Esophagus (tissue), 2 donors: ENCODE data around the gene IL17REL. TPM values are rescaled to one million over a fixed set of nuclear protein-coding genes. Genes with fewer than 3 reads are reported as not detected.

Experiments
- H3K27ac ChIP-seq, 2 donors: one replicate each; pipeline ENCODE4 v1.5.1; 2013; ENCODE audit warnings: low read depth in 2 of 2, mild to moderate bottlenecking in 2 of 2, inconsistent platforms in 1 of 2, low read length in 1 of 2, moderate library complexity in 1 of 2
- H3K27me3 ChIP-seq, 2 donors: one replicate each; pipeline ENCODE4 v1.6.1; 2013; ENCODE audit warnings: low read length in 2 of 2, control low read depth in 1 of 2, mild to moderate bottlenecking in 1 of 2; ENCODE audit not compliant: insufficient read depth in 2 of 2, control insufficient read depth in 1 of 2
- H3K36me3 ChIP-seq, 2 donors: one replicate each; pipeline ENCODE4 v1.6.1; 2013; ENCODE audit warnings: low read length in 1 of 2; ENCODE audit not compliant: control insufficient read depth in 2 of 2, insufficient read depth in 2 of 2
- H3K4me1 ChIP-seq, 2 donors: one replicate each; pipeline ENCODE4 v1.6.1; 2013; ENCODE audit warnings: low read length in 1 of 2; ENCODE audit not compliant: control insufficient read depth in 2 of 2, insufficient read depth in 2 of 2
- H3K4me3 ChIP-seq, 2 donors: one replicate each; pipeline ENCODE4 v1.5.1; 2013; ENCODE audit warnings: low read length in 2 of 2, mild to moderate bottlenecking in 2 of 2, low read depth in 1 of 2, moderate library complexity in 1 of 2
- H3K9me3 ChIP-seq, 2 donors: one replicate each; pipeline ENCODE4 v1.6.1; 2013; ENCODE audit warnings: mild to moderate bottlenecking in 2 of 2, low read depth in 1 of 2, low read length in 1 of 2, moderate library complexity in 1 of 2; ENCODE audit not compliant: control insufficient read depth in 2 of 2, insufficient read depth in 1 of 2
- WGBS, 2 donors: extraction: QIAGEN DNeasy Blood & Tissue Kit; methylation state at CpG; one replicate each; pipeline ENCODE4 v1.1.7; 2013; 5-methylcytosine and 5-hydroxymethylcytosine counted together
- polyA plus RNA-seq, 2 donors: library from polyadenylated mRNA; stranded (reverse); fragments of 200-250 nt; gene quantifications; one replicate each; pipeline ENCODE4 v1.2.3, GENCODE V29; 2013
- donor health status: healthy with polysubstance abuse.
- donor health status: Bipolar disorder and iron deficiency.

The IL17REL gene
- polyA plus RNA-seq, 2 donors = not detected

DNA sequence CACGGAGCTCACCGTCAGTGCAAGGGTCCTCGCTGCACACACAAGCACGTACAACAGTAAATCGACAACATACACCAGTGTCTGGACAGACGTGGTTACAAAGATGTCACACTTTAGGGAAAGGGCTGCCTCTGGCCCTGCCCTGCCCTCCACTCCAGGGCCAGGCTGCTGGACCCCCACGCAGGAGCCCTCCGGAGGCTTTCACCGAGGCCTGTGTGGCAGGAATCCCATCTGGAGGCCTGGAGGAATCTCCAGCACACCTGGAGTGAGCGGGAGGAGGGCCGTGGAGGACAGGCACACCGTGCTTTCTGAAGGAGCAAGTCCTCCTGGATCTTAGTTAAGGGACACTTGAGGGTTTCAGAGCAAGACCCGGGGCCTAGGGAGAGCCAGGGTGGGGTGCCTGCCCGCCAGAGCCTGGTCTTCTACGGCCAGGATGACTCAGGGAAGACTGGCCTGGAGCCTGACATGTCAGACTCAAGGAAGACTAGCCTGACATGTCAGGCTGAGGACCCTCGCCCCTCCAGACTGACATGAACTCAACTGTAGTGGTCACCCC, 54.1 kb downstream of the IL17REL start:
- Histone ChIP-seq H3K27ac (no peak overlapping the region), H3K27me3 (no peaks in the 10 kb centered on the region), H3K4me1 (peaks cover 0 to 33% of the 10 kb centered on the region in 2 donors), H3K36me3 (peaks cover 5 to 17% of the 10 kb centered on the region in 2 donors), H3K4me3 (no peak overlapping the region), H3K9me3 (no peaks in the 10 kb centered on the region)
- WGBS, 2 donors = 87% methylated on average over 16 of the region's 16 CpGs

DNA sequence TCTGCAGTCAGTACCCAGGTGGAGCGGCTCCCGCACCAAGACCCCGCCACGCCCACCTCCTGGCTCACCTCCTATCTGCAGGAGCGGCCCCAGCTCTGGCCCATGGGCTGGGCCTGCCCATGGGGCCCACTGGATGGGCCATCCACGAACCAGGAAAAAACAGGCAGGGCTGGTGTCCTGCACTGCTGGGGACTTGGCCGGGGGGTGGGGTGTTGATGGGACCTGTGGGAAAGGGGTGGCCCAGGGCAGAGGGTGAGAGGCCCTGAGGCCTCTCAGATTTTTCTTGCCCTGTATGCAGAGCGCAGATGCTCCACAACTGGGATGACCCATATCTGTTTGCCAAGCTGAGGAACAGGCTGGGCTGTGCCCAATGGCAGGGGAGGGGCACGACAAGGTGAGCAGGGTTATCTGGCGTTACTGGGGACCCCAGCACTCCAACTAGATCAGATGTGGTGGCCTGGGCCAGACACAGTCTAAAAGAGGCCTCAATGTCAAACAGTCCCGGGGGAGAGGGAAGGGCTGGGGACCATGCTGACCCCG, 54.7 kb downstream of the IL17REL start:
- H3K9me3 ChIP-seq = no peaks in the 10 kb centered on the region
- peaks cover 0 to 32% of the 10 kb centered on the region in 2 donors for H3K4me1 ChIP-seq
- no peak overlapping the region for H3K27ac ChIP-seq
- H3K36me3 ChIP-seq = peaks cover 0 to 11% of the 10 kb centered on the region in 2 donors
- H3K27me3 ChIP-seq = no peaks in the 10 kb centered on the region
- 66 to 90% methylated on average over 12 of the region's 12 CpGs for WGBS, 2 donors
- no peak overlapping the region for H3K4me3 ChIP-seq

DNA sequence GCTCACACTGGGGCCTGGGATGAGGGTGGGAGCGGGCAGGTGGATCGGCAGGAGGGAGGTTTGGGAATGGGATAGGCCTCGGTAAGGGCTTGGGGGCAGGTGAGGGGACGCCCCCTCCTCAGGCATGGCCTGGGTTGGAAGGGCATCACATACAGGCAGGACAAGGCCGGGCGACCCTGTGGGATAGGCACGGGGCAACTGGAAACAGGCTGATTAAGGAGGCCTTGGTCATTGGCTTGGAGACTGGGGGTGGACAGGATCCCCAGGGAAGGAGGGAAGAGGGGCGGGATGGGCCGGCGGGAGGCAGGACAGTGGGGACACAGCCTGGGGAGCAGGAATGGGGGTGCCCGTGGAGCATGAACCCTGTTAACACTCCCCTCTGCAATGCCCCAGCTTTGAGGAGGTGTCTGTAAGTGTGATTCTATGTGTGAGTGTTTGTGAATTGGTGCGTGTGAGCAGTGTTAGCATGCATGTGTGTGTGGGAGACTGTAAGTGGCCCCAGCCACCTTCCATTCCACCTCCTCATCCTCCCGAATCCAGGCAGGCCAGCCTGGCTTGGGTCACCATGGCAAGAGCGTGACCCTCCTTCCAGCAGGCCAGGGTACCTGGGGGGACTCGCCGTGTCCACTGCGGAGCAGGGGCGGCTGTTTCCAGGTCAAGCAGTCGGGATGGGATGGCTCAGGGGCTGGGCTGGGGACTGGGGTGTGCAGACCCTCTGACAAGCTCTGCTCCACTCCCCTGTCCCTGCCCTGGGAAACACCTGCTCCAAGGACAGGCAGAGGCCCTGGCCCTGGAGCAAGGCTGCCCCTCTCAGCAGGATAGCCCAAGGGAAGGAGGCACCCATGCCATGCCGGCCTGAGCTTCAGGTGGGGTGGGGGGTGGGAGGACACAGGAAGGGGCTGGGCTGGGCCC, 55.4 kb downstream of the IL17REL start:
- Histone ChIP-seq H3K4me3 (no peak overlapping the region), H3K36me3 (peaks cover 0 to 7% of the 10 kb centered on the region in 2 donors), H3K9me3 (no peaks in the 10 kb centered on the region), H3K4me1 (peaks cover 0 to 33% of the 10 kb centered on the region in 2 donors), H3K27ac (no peak overlapping the region), H3K27me3 (no peaks in the 10 kb centered on the region)
- 92 to 93% methylated on average over 18 to 20 of the region's 20 CpGs for WGBS, 2 donors

DNA sequence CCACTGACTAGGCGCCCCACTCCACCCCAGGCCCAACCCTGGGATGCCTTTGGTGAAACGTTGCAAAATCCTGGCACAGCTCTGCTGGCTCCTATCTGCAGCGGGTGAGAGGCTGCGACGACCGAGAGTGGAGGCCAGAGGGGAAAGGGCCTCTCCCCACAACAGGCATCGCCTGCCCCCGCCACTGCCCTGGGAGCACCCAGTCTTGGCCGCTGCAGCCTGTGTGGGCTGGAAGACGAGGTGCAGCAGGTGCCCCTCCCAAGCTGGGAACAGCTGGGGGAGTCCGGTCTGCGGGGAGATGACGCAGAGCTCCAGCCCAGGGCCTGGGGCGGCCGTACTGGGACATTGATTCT, 56.2 kb downstream of the IL17REL start:
- H3K4me1 ChIP-seq = peaks cover 0 to 41% of the 10 kb centered on the region in 2 donors

DNA sequence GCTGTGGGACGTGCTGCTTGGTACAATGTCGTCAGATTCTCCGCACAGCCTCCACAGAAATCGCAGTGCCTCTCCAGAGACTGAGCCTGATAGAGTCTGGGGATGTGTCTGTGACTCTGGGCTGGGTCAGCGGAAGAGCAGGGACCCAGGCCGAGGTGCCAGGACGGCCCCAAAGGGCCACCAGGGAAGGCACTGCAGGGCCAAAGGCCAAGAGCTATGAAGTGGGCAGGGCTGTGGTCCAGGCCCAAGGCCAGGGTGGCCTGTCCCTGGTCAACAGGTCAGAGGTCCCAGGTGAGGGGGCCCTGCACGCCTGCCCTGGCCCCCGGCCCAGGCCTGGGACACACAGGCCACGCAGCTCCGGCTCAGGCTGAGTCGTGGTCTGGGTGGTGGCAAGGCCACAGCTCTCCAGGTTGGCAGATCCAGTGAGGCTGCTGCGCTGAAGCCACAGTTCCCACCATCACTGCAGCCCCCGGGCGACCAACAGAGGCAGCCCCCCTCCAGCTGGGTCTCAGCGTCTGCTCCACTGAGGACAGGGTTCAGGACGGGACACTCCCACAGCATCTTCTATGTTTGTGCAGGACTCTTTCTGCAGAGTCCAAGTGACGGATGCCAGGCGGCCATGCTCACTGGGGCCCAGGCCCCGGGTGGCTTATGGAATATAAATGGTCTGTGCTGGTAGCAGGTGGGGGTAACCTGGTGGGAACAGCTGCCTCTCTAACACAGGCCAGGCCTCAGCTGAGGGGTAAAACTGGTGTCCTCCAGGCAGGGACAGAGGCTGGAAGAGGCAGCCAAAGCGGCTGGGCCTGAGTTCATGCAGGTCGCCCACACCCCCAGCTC, 56.8 kb downstream of the IL17REL start:
- Histone ChIP-seq H3K36me3 (no peaks in the 10 kb centered on the region), H3K27me3 (no peaks in the 10 kb centered on the region), H3K27ac (no peak overlapping the region), H3K9me3 (no peaks in the 10 kb centered on the region), H3K4me3 (no peak overlapping the region), H3K4me1 (peaks cover 0 to 43% of the 10 kb centered on the region in 2 donors)
- WGBS, 2 donors = 91 to 93% methylated on average over 22 of the region's 22 CpGs

More for the DNA sequence above, 56.2 kb downstream of the IL17REL start:
- H3K27me3 ChIP-seq = no peaks in the 10 kb centered on the region
- WGBS, 2 donors = 78 to 80% methylated on average over 15 of the region's 15 CpGs
- H3K36me3 ChIP-seq = peaks cover 0 to under 1% of the 10 kb centered on the region in 2 donors
- no peak overlapping the region for H3K4me3 ChIP-seq
- no peak overlapping the region for H3K27ac ChIP-seq
- no peaks in the 10 kb centered on the region for H3K9me3 ChIP-seq

DNA sequence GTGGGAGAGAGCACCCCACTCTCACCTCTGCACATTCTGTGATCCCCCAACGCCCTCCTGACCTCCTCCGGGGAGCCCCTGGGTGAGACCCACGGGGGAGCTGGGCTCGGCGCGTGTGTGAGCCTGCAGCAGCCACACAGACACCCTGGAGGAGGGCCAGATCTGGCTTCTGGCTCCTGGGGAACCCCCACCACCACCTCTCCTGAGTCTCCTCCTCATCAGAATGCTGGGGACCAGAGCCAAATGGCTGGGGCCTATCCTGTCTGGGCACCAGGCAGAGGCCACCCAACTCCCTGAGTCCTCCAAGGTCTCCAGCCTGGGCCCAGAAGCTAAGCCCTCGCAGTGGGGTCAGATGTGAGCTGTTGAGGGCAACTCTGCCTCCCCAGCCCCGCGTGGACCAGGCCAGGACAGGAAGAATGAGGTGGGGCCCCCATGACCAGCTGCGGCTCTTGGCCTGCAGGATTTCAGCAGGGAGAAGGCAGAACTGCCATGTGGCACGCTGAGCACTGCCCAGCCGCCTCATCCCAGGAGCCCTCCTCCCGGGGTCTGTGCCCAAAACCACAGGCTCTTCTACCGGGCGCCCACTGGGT, 57.5 kb downstream of the IL17REL start:
- H3K36me3 ChIP-seq = no peaks in the 10 kb centered on the region
- H3K9me3 ChIP-seq = no peaks in the 10 kb centered on the region
- no peak overlapping the region for H3K4me3 ChIP-seq
- peaks cover 0 to 47% of the 10 kb centered on the region in 2 donors for H3K4me1 ChIP-seq
- WGBS, 2 donors = 64 to 70% methylated on average over 15 of the region's 15 CpGs
- no peak overlapping the region for H3K27ac ChIP-seq
- H3K27me3 ChIP-seq = no peaks in the 10 kb centered on the region

DNA sequence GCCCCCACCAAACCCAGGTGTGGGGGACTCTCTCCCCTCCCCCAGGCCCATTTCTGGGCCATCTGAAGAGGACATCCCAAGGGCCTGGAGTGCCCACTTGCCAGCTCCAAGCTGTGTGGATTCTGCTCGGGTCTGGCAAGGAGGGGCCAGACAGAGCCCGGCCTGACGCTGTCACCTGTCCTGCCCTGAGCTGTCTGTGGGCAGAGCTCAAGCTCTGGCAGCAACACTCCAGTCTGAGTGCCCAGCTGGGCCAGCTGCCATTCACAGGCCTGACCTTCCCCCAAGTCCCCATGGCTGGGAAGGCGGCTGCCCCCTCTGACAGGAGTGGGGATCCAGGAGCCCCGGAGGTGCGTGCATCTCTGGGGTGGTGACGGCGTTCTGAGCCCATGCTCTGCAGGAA, 58.2 kb downstream of the IL17REL start:
- Histone ChIP-seq H3K9me3 (no peaks in the 10 kb centered on the region), H3K4me3 (no peak overlapping the region), H3K36me3 (no peaks in the 10 kb centered on the region), H3K27me3 (no peaks in the 10 kb centered on the region), H3K4me1 (peaks cover 0 to 47% of the 10 kb centered on the region in 2 donors), H3K27ac (no peak overlapping the region)
- 63 to 69% methylated on average over 8 of the region's 8 CpGs for WGBS, 2 donors

DNA sequence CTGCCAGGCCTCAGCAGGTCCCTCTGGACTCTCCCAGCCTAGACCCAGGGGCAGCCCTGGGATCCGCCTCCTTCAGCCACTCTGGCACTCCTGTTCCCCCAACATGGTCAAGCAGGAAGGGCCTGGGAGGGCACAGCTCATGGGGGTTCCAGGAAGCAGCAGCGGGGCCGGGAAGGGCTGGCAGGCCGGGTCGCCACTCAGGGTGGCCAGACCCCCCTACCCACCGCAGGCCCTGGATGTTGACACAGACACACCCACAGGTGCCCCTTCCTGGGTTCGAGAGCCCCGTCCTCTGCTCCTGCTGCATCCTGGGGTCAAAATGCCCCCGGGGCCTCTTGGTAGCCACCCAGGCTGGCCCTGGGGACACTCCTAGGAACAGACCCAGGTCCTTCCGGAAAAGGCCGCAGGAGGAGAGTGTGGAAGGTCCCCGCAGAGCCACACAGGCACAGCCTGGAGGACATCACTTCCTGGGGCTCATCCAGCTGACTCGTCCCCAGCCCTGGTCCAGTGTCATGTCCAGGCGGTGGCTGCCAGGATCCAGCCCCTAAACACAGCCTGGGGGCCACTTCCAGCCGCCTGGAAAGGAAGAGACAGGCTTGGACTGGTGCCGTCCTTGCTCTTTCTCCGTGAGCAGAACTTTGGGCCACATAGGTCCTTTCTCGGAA, 58.8 kb downstream of the IL17REL start:
- WGBS, 2 donors = 69 to 72% methylated on average over 18 of the region's 18 CpGs
- Histone ChIP-seq H3K27ac (peak overlapping the region in 1 of 2 donors; percentile 3), H3K9me3 (no peaks in the 10 kb centered on the region), H3K4me1 (peaks cover 0 to 50% of the 10 kb centered on the region in 2 donors), H3K27me3 (no peaks in the 10 kb centered on the region), H3K36me3 (no peaks in the 10 kb centered on the region), H3K4me3 (no peak overlapping the region)
